SK-N-MC (cell line): ENCODE measurements around the gene MTUS2.

Experiments
- EZH2 ChIP-seq: fragments of 200-600 bp; sonication (generic); IDR thresholded peaks from one replicate; pipeline ENCODE4 v1.6.1; 2017; ENCODE audit warnings: antibody characterized with exemption
- FOXP2 ChIP-seq: optimal IDR thresholded peaks from 2 replicates; pipeline ENCODE3; 2011; ENCODE audit warnings: mild to moderate bottlenecking, moderate library complexity; ENCODE audit not compliant: insufficient read depth; ENCODE audit errors: extremely low read length, control extremely low read depth
- POLR2AphosphoS5 ChIP-seq: IDR thresholded peaks from 2 replicates; pipeline ENCODE4 v1.6.1; 2012; ENCODE audit warnings: mild to moderate bottlenecking, low read depth, low read length, borderline replicate concordance

DNA sequence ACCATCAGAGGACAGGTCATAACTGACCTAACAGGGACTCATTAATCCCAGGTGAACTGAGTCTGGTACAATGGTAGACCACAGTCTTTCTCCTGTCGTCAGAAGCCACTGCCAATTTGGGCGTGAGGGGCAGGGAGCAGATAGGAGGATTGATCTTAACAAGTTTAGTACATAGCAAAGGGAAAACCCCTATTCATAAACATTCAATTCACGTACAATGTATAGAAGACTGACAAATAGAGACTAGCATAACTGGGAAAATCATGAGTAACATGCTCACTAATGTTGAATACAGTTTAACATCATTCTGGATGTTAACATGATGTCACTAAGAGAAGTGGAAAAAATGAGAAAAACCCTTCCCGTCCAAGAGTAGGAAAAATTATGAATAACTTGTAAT, 721.3 kb downstream of the MTUS2 start:
- TF ChIP-seq EZH2 (no peak), POLR2AphosphoS5 (no peak), FOXP2 (no peak)
